ENCODE measurements around the gene KCNE1.
A peak's percentile ranks its signal among the peaks of the same experiment; 100 is the strongest.

The KCNE1 gene

GRCh38 chr21:34526241-34526617 is 14.2 kb upstream of the KCNE1 start:
- H3K4me3 ChIP-seq: peak overlapping the region; percentile 65
- DNase-seq (ENCODE audit: low spot score): no peak
- TF ChIP-seq, protein P1, sequence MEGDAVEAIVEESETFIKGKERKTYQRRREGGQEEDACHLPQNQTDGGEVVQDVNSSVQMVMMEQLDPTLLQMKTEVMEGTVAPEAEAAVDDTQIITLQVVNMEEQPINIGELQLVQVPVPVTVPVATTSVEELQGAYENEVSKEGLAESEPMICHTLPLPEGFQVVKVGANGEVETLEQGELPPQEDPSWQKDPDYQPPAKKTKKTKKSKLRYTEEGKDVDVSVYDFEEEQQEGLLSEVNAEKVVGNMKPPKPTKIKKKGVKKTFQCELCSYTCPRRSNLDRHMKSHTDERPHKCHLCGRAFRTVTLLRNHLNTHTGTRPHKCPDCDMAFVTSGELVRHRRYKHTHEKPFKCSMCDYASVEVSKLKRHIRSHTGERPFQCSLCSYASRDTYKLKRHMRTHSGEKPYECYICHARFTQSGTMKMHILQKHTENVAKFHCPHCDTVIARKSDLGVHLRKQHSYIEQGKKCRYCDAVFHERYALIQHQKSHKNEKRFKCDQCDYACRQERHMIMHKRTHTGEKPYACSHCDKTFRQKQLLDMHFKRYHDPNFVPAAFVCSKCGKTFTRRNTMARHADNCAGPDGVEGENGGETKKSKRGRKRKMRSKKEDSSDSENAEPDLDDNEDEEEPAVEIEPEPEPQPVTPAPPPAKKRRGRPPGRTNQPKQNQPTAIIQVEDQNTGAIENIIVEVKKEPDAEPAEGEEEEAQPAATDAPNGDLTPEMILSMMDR (IDR thresholded peaks at IDR 0.05): no peak
- H3K27ac ChIP-seq: peak overlapping the region; percentile 89 to 91

DNA sequence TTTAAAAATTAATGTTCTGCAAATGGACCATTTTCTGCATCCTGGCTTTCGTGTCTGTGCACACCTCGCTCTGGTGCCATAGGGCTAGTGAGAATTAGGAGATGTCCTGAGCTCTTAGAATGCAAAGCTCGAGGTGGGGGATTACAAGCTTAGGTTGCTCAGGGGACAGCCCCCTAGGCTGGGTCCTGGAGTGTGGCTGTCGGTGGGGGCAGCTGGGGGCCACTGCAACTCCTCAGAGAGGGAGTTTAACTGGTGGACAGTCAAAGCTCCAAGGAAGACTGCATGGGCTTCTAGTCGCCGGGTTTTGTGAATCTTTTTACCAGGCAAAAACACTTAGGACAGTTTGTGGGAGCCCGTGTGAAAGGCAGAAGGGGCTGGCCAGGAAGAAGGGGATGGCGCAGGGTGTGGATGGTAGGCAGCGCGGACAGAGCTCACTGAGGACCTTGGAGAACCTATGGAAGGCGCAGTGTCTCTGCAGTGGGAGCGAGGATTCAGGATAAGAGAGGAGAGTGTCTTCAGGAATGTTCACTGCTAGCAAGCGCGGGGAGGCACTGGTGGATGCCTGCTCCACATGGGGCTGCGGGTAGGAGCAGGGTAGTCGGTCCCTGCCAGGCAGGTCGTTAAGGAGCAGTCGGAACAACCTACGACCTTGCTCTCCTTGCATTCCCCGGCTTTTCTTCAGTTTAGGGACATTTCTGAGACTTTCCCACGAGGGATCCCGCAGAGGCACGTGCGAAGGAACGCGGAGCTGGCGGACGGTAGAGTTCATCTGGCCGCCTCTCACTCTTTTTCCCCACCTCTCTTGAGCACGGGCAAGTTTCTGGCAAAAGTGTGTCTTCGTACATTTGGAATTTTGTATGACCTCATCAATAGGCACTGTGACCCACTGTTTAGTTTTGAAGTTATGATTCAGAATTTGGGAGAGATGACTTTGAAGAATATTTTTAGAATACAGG is 12.9 kb upstream of the KCNE1 start:
- Histone ChIP-seq H3K27ac (peak overlapping the region; percentile 43 to 89), H3K4me3 (peak overlapping the region; percentile 65)
- no peak for DNase-seq (ENCODE audit: low spot score)
- TF ChIP-seq, protein P1 (IDR thresholded peaks at IDR 0.05): no peak

DNA sequence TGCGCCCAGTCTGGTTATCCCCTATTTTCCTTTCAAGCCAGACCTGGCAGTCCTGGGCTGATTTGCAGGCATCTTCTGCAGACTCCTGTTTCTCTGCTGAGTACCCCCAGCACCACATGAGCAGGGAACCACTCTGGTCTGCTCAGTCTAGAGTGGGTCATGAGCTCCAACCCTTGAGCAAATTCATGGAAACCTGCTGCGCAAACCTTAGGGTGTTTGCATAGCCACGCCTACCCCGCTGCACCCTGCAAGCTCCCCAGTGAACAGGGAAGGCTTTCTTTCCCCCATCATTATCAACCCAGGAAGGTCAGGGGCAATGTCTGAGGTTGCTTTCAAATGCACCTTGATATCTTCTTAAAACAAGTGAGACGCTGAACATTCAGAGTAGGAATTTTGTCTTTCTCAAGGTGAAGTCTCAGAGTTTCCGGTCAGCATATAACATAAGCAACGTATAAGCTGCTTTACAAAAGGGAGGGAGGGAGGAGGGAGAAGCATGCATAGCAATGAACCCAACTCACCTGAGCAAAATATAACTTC is 11.1 kb upstream of the KCNE1 start:
- TF ChIP-seq, protein P1 (IDR thresholded peaks at IDR 0.05): no peak
- Histone ChIP-seq H3K27ac (peak overlapping the region in 1 of 2 donors; percentile 74), H3K4me3 (no peak overlapping the region)

DNA sequence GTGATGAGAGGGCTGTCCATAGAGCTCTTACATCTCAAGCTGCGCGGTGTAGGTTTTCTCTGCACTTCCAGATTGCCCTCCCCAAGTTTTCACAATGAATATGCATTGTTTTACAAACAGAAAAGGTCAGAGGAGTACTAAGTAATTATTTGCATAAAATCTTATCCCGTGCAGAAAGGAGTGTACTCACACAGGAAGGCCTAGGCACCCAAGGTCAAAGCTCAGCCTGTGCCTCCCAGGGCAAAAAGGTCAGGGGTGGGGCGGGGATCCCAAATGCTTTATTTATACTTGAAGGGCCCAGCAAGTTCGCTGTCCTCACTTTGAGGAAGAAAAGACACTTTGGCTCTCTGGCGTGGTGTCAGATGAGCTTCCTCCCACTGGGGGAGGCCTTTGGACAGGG is 10.3 kb upstream of the KCNE1 start:
- no peak for DNase-seq (ENCODE audit: low spot score)
- Histone ChIP-seq H3K4me3 (no peak overlapping the region), H3K27ac (peak overlapping the region in 1 of 2 donors; percentile 74)
- TF ChIP-seq, protein P1 (IDR thresholded peaks at IDR 0.05): no peak

More for the DNA sequence above, 11.1 kb upstream of the KCNE1 start:
- no peak for DNase-seq (ENCODE audit: low spot score)

GRCh38 chr21:34521561-34521960 is 9.6 kb upstream of the KCNE1 start:
- TF ChIP-seq, protein P1 (IDR thresholded peaks at IDR 0.05): no peak
- H3K27ac ChIP-seq: peak overlapping the region; percentile 23 to 75
- no peak overlapping the region for H3K4me3 ChIP-seq

DNA sequence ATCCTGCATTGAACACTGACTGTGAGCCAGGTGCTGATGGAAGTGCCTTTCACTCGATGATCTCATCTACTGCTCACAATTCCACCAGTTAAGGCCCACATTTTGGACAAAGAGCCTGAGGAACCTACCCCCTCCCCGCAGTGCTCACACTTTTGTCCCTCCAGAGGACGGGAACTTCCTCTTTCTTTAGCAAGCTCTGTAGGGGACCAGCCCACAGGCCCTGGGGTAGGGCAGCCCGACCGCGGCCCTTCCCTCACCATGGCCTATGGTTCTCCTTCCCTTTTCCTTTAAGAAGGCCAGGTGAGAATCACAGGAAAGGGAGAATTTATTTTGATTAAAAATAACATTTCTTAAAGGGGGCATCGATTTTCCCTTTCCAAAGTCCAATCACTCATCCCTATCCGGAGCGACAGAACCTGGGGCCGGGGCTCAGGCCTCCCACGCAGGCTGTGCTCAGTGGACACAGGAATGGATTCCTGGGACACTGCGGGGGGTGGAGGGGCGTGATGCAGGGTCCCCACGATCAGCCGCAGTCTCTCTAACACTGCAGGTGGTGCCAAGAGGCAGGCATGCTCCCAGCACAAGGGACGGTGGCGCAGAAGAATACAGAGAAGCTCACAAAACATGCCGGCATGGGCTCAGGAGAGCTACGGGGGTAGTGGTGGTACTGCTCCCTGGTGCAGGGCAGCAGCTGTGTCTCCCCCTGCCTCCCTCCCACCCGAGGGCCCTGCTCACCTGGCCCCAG is 8.9 kb upstream of the KCNE1 start:
- DNase-seq (ENCODE audit: low spot score): no peak
- Histone ChIP-seq H3K27ac (peak overlapping the region; percentile 23 to 75), H3K4me3 (no peak overlapping the region)
- TF ChIP-seq, protein P1 (IDR thresholded peaks at IDR 0.05): no peak

More at GRCh38 chr21:34521561-34521960, 9.6 kb upstream of the KCNE1 start:
- DNase-seq (ENCODE audit: low spot score): no peak

All from coronary artery (tissue), 2 donors.